ENCODE data around the gene CHCHD6.

CHCHD6 gene

GRCh38 chr3:126907557-126907956 lies 203.5 kb downstream of the CHCHD6 start:
- TF ChIP-seq LEF1 (IDR thresholded peaks at IDR 0.05; ENCODE audit: borderline replicate concordance) (no peak), SP1 (IDR thresholded peaks at IDR 0.05) (no peak), HDGF (IDR thresholded peaks at IDR 0.05; ENCODE audit: borderline replicate concordance) (no peak), FOXA1 (IDR thresholded peaks at IDR 0.05) (no peak), ARNT (IDR thresholded peaks at IDR 0.05) (no peak), L3MBTL2 (conservative IDR thresholded peaks at IDR 0.05) (no peak), NFRKB (IDR thresholded peaks at IDR 0.05) (no peak), SUZ12 (IDR thresholded peaks at IDR 0.05) (no peak), FOXM1 (IDR thresholded peaks at IDR 0.05; ENCODE audit: borderline replicate concordance) (no peak), ELF4 (IDR thresholded peaks at IDR 0.05) (no peak), PKNOX1 (IDR thresholded peaks at IDR 0.05) (no peak), BHLHE40 (IDR thresholded peaks at IDR 0.05; ENCODE audit: borderline replicate concordance) (no peak), TARDBP (IDR thresholded peaks at IDR 0.05) (no peak), CTBP1 (IDR thresholded peaks at IDR 0.05; ENCODE audit: borderline replicate concordance) (no peak), ZNF384 (IDR thresholded peaks at IDR 0.05) (no peak), FOXK2 (IDR thresholded peaks at IDR 0.05) (no peak)
- ChIA-PET CTCF (no interaction called here), POLR2A (no interaction called here)
- no peak for DNase-seq (ENCODE audit: extremely low spot score)

GRCh38 chr3:126908752-126909275 lies 204.8 kb downstream of the CHCHD6 start:
- CTCF ChIA-PET, result no interaction called here
- TF ChIP-seq FOXK2 (IDR thresholded peaks at IDR 0.05), result no peak
- DNase-seq (ENCODE audit: extremely low spot score), result no peak
- POLR2A ChIA-PET, result no interaction called here

- no peak for DNase-seq (ENCODE audit: extremely low spot score)
- CTCF ChIA-PET, result no interaction called here
- POLR2A ChIA-PET, result no interaction called here
- TF ChIP-seq LEF1 (IDR thresholded peaks at IDR 0.05; ENCODE audit: borderline replicate concordance) (no peak), L3MBTL2 (conservative IDR thresholded peaks at IDR 0.05) (no peak), TARDBP (IDR thresholded peaks at IDR 0.05) (no peak)
Observed at GRCh38 chr3:126910231-126910630, 206.2 kb downstream of the CHCHD6 start.

GRCh38 chr3:126911162-126912026 lies 207.4 kb downstream of the CHCHD6 start:
- no peak for TF ChIP-seq FOXK2 (IDR thresholded peaks at IDR 0.05)
- no peak for TF ChIP-seq ZNF384 (IDR thresholded peaks at IDR 0.05)
- no peak for TF ChIP-seq ELF4 (IDR thresholded peaks at IDR 0.05)
- no peak for DNase-seq (ENCODE audit: extremely low spot score)
- ChIA-PET POLR2A (no interaction called here), CTCF (no interaction called here)

- POLR2A ChIA-PET, result no interaction called here
- TF ChIP-seq L3MBTL2 (conservative IDR thresholded peaks at IDR 0.05) (no peak), SUZ12 (IDR thresholded peaks at IDR 0.05) (no peak), FOXM1 (IDR thresholded peaks at IDR 0.05; ENCODE audit: borderline replicate concordance) (no peak), ZNF384 (IDR thresholded peaks at IDR 0.05) (no peak), HDGF (IDR thresholded peaks at IDR 0.05; ENCODE audit: borderline replicate concordance) (no peak)
- CTCF ChIA-PET, result no interaction called here
- DNase-seq (ENCODE audit: extremely low spot score), result no peak
Observed at GRCh38 chr3:126912027-126912422, 208.0 kb downstream of the CHCHD6 start.

- POLR2A ChIA-PET, result no interaction called here
Observed at GRCh38 chr3:126912491-126913195, 208.6 kb downstream of the CHCHD6 start.

More at GRCh38 chr3:126912491-126913195, 208.6 kb downstream of the CHCHD6 start:
- TF ChIP-seq FOXA1 (IDR thresholded peaks at IDR 0.05) (no peak), FOXM1 (IDR thresholded peaks at IDR 0.05; ENCODE audit: borderline replicate concordance) (no peak), L3MBTL2 (conservative IDR thresholded peaks at IDR 0.05) (no peak), PKNOX1 (IDR thresholded peaks at IDR 0.05) (no peak), ZNF384 (IDR thresholded peaks at IDR 0.05) (no peak), BHLHE40 (IDR thresholded peaks at IDR 0.05; ENCODE audit: borderline replicate concordance) (no peak), FOXK2 (IDR thresholded peaks at IDR 0.05) (no peak), ARNT (IDR thresholded peaks at IDR 0.05) (no peak), HDGF (IDR thresholded peaks at IDR 0.05; ENCODE audit: borderline replicate concordance) (no peak), LEF1 (IDR thresholded peaks at IDR 0.05; ENCODE audit: borderline replicate concordance) (no peak), NFRKB (IDR thresholded peaks at IDR 0.05) (no peak), SUZ12 (IDR thresholded peaks at IDR 0.05) (no peak), SP1 (IDR thresholded peaks at IDR 0.05) (no peak), CTBP1 (IDR thresholded peaks at IDR 0.05; ENCODE audit: borderline replicate concordance) (no peak), ELF4 (IDR thresholded peaks at IDR 0.05) (no peak), TARDBP (IDR thresholded peaks at IDR 0.05) (no peak)
- no peak for DNase-seq (ENCODE audit: extremely low spot score)
- CTCF ChIA-PET, result no interaction called here

Data from HEK293T (cell line).